Lower leg skin (tissue), 3 donors: ENCODE measurements around the gene TGFBR2.

Experiments
- POLR2A ChIP-seq, 2 donors: fragments of 450-650 bp; IDR thresholded peaks; one replicate each; pipeline ENCODE4 v1.6.1; 2016 to 2017; ENCODE audit warnings: antibody characterized with exemption in 2 of 2, mild to moderate bottlenecking in 1 of 2, moderate library complexity in 1 of 2
- TF ChIP-seq, protein P1 (sequence below), 3 donors: fragments of 450-650 bp; IDR thresholded peaks; one replicate each; pipeline ENCODE4 v1.5.1; 2016; ENCODE audit warnings: antibody characterized with exemption in 3 of 3, mild to moderate bottlenecking in 3 of 3, moderate library complexity in 2 of 3

DNA sequence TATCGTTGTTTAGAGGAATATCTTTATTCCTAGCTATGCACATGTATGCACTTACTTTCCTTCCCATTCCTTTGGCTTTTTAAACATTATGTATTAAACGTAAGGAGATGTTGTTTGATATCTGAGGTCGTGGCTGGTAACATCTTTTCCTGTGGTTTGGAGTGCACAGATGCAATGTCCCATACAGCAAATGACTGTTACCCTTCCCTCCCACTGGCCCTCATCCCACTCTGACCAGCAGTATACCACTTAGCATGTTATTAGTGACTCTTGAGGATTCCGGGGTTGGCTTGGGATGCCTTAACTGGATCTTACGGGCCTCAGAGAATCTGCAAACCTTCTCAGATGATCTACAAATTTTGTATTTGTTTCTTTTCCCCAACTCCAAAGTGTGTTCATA lies 34.5 kb downstream of the TGFBR2 start:
- TF ChIP-seq, protein P1, sequence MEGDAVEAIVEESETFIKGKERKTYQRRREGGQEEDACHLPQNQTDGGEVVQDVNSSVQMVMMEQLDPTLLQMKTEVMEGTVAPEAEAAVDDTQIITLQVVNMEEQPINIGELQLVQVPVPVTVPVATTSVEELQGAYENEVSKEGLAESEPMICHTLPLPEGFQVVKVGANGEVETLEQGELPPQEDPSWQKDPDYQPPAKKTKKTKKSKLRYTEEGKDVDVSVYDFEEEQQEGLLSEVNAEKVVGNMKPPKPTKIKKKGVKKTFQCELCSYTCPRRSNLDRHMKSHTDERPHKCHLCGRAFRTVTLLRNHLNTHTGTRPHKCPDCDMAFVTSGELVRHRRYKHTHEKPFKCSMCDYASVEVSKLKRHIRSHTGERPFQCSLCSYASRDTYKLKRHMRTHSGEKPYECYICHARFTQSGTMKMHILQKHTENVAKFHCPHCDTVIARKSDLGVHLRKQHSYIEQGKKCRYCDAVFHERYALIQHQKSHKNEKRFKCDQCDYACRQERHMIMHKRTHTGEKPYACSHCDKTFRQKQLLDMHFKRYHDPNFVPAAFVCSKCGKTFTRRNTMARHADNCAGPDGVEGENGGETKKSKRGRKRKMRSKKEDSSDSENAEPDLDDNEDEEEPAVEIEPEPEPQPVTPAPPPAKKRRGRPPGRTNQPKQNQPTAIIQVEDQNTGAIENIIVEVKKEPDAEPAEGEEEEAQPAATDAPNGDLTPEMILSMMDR (IDR thresholded peaks at IDR 0.05), result no peak
- TF ChIP-seq POLR2A (IDR thresholded peaks at IDR 0.05), result no peak
